Stimulated activated CD4-positive, alpha-beta T cell treated with anti-CD3 and anti-CD28 coated beads, Interleukin-2, amount 100 ng/mL, for 48 hours (primary cell): Measurements from ENCODE around the gene CCDC188.

Experiments used
- DNase-seq, 2 donors: peaks; one replicate each; pipeline ENCODE4 v3.0.0-alpha.2; 2020

The CCDC188 gene

DNA sequence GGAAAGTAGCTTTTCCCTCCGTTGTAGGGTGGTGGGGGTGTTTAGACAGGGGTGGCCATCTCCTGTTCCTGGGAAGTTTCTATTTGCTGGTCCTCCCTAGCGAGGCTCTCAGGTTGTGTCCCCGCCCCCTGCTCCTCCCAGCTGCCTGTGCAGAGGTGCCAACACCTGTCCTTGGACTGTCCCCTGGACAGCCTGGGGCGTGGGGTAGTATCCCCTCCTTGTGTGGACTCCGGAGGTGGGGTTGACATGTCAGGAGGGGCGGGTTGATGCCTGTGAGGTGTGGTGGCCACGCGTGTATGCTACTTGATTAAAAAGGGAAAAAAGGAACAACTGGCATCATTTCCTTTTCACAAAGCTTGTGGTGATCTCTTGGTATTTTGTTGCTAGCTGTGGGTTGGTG lies 49.2 kb downstream of the CCDC188 start:
- DNase-seq: no peak

DNA sequence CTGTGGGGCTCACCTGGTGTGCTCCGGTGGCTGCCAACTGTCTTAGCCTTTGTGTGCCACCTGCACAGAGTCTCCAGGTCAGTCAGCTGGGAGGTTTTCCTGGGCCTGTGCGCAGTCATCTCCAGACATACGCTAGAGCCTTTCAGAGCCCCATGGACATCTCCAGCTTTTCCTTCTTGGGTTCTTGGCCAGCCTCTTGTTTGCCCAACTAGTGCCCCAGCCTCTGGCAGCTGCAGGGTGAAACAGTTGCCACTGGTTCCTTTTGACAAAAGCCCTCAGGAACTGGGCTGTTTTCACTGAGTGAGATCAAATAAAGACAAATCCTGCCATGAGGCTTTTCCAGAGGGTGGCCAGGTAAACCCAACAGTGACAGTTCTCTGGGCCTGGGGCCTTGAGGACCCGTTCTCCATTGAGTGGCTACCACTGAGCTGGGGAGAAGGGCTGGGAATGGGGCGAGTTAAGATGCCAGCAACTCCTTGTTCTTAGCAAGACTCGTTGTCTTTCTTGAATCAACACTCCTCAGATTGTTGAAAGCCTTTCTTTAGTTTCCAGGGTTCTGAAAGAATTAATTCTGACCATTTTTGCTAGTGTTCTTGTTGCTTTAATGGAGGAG lies 51.6 kb downstream of the CCDC188 start:
- no peak for DNase-seq
